Suprapubic skin (tissue), 4 donors: ENCODE measurements around the gene THUMPD1.
A peak's percentile ranks its signal among the peaks of the same experiment; 100 is the strongest.

ENCODE experiments used
- EP300 ChIP-seq: sonication (generic); formaldehyde crosslinking; IDR thresholded peaks from one replicate; pipeline ENCODE4 v1.6.1; 2017; ENCODE audit warnings: antibody characterized with exemption
- POLR2A ChIP-seq, 2 donors: fragments of 450-650 bp; IDR thresholded peaks; one replicate each; pipeline ENCODE4 v1.6.1; 2017; ENCODE audit warnings: antibody characterized with exemption in 2 of 2, mild to moderate bottlenecking in 2 of 2, moderate library complexity in 2 of 2
- POLR2AphosphoS5 ChIP-seq, 3 donors: sonication (generic); formaldehyde crosslinking; IDR thresholded peaks; one replicate each; pipeline ENCODE4 v1.6.1; 2017; ENCODE audit warnings: antibody characterized with exemption in 3 of 3
- TF ChIP-seq, protein P1 (sequence below), 2 donors: fragments of 200-600 bp in 1 of 2; fragments of 450-650 bp in 1 of 2; sonication (generic) in 1 of 2; IDR thresholded peaks; one replicate each; pipeline ENCODE4 v1.5.1; 2016 to 2019; ENCODE audit warnings: antibody characterized with exemption in 2 of 2, mild to moderate bottlenecking in 1 of 2, moderate library complexity in 1 of 2

DNA sequence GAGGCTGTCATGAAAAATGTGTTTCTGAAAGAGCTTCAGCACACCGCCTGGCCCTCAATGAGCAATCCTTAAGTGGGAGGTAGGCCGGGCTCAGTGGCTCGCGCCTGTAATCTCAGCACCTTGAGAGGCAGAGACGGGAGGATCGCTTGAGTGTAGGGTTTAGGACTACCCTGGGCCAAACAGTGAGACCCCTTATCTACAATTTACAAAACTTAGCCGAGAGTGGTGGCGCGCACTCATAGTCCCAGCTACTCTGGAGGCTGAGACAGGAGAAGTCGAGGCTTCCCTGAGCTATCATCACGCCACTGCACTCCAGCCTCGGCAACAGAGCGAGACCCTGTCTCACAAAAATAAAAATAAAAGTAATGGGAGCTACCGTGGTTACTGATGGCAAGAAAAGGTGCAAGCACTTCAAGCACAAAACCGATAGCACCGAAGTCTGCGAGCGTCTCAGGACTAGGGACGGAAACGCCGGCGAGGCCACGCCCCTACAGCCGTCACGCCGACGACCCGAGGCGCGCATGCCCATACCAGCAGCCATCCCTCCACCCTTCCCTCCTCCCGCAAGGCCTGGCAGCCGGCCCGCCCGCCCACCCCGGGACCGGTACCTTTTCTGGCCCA is 607 bp downstream of the THUMPD1 start:
- TF ChIP-seq POLR2AphosphoS5 (IDR thresholded peaks at IDR 0.05) (peak in 1 of 3 donors; percentile 20), POLR2A (IDR thresholded peaks at IDR 0.05) (no peak), EP300 (no peak)
- TF ChIP-seq, protein P1, sequence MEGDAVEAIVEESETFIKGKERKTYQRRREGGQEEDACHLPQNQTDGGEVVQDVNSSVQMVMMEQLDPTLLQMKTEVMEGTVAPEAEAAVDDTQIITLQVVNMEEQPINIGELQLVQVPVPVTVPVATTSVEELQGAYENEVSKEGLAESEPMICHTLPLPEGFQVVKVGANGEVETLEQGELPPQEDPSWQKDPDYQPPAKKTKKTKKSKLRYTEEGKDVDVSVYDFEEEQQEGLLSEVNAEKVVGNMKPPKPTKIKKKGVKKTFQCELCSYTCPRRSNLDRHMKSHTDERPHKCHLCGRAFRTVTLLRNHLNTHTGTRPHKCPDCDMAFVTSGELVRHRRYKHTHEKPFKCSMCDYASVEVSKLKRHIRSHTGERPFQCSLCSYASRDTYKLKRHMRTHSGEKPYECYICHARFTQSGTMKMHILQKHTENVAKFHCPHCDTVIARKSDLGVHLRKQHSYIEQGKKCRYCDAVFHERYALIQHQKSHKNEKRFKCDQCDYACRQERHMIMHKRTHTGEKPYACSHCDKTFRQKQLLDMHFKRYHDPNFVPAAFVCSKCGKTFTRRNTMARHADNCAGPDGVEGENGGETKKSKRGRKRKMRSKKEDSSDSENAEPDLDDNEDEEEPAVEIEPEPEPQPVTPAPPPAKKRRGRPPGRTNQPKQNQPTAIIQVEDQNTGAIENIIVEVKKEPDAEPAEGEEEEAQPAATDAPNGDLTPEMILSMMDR (IDR thresholded peaks at IDR 0.05), result no peak
